ENCODE data around the gene LIMK2.

DNA sequence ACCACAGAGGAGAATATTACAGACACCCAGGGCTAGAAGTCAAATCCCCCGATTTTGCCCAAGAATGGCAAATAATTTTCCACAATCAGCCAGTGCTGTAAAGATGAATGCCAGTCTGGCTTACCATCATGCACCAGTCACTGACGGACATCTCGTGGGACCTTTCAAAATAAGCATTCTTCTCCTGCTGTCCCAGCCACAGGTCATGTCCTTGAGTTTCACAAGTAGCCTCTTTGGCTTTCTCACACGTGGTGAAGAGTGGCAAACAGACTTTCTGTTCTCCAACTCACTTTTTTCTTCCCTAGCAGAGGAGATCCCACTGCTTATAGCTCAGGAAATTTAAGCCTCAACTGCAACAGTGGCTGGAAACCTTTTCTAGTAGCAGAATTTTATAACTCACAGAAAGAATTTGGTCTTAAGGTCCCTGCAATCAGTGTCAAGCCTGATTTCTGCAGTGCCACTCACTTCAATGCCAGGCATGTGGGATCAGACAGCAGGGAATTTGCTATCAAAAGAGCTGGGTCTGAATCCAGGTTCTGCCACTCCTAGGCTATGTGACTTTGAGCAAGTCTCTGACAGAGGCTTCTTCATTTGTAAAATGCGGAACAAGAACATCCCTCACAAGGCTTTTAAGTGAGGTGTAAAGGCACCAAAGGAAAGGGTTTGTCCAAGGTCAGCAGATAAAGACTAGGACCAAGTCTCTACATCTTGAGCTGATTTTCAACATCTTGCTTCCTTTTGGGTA lies 76.6 kb downstream of the LIMK2 start:
- TF ChIP-seq, protein P1, sequence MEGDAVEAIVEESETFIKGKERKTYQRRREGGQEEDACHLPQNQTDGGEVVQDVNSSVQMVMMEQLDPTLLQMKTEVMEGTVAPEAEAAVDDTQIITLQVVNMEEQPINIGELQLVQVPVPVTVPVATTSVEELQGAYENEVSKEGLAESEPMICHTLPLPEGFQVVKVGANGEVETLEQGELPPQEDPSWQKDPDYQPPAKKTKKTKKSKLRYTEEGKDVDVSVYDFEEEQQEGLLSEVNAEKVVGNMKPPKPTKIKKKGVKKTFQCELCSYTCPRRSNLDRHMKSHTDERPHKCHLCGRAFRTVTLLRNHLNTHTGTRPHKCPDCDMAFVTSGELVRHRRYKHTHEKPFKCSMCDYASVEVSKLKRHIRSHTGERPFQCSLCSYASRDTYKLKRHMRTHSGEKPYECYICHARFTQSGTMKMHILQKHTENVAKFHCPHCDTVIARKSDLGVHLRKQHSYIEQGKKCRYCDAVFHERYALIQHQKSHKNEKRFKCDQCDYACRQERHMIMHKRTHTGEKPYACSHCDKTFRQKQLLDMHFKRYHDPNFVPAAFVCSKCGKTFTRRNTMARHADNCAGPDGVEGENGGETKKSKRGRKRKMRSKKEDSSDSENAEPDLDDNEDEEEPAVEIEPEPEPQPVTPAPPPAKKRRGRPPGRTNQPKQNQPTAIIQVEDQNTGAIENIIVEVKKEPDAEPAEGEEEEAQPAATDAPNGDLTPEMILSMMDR (conservative IDR thresholded peaks at IDR 0.05): no peak
- no peak for TF ChIP-seq ZFX (IDR thresholded peaks at IDR 0.05)

Measured in C4-2B (cell line).